Kidney (tissue), 14 donors: ENCODE measurements around the gene AUTS2. TPM values are rescaled to one million over a fixed set of nuclear protein-coding genes. Genes with fewer than 3 reads are reported as not detected.

ENCODE experiments used
- DNase-seq, 5 donors: peaks; one replicate each; pipeline ENCODE4 v3.0.0-alpha.2; 2013 to 2020
- FAIRE-seq: peaks from 2 replicates; lab custom pipeline; 2012; peaks lifted over from hg19 to GRCh38; lab: Jason Lieb, UNC
- H3K27ac ChIP-seq, 2 donors: one replicate each; pipeline ENCODE4 v1.7.0; 2013; ENCODE audit warnings: low read depth in 2 of 2, low read length in 2 of 2, inconsistent platforms in 1 of 2
- H3K27me3 ChIP-seq: one replicate; pipeline ENCODE4 v1.7.1; 2013; ENCODE audit warnings: low read length, inconsistent platforms; ENCODE audit not compliant: control insufficient read depth, insufficient read depth
- H3K36me3 ChIP-seq, 3 donors: one replicate each; pipeline versions ENCODE4 v1.7.0 to v1.7.1; 2013; ENCODE audit warnings: low read length in 3 of 3, control low read depth in 1 of 3, inconsistent platforms in 1 of 3; ENCODE audit not compliant: insufficient read depth in 3 of 3, control insufficient read depth in 2 of 3
- H3K4me1 ChIP-seq, 3 donors: one replicate each; pipeline versions ENCODE4 v1.7.0 to v1.7.1; 2013; ENCODE audit warnings: low read length in 3 of 3, inconsistent platforms in 1 of 3, low read depth in 1 of 3; ENCODE audit not compliant: control insufficient read depth in 2 of 3, insufficient read depth in 2 of 3
- H3K4me3 ChIP-seq, 3 donors: one replicate each; pipeline versions ENCODE4 v1.7.0 to v1.8.1; 2013; ENCODE audit warnings: low read length in 3 of 3, control low read depth in 1 of 3, inconsistent platforms in 1 of 3
- H3K9ac ChIP-seq, 3 donors: one replicate each; pipeline versions ENCODE4 v1.7.0 to v1.7.1; 2013; ENCODE audit warnings: low read length in 3 of 3, control low read depth in 1 of 3, inconsistent platforms in 1 of 3
- H3K9me3 ChIP-seq, 3 donors: one replicate each; pipeline versions ENCODE4 v1.7.0 to v1.7.1; 2013; ENCODE audit warnings: low read length in 3 of 3, control low read depth in 1 of 3, inconsistent platforms in 1 of 3; ENCODE audit not compliant: control insufficient read depth in 2 of 3, insufficient read depth in 1 of 3
- intact Hi-C: fragments of 100-400 bp; cut with DNase I; formaldehyde crosslinking; loops from one replicate; pipeline ENCODE4 v1.11.1; 2022
- polyA plus RNA-seq: library from polyadenylated mRNA; stranded (reverse); fragments of 350-450 nt; fragmentation: Illumina TruSeq; extraction: RNeasy Lipid Tissue Mini Kit (QIAGEN cat#74804); gene quantifications from one replicate; pipeline ENCODE4 v1.2.3, GENCODE V29; 2014; ENCODE audit warnings: low read depth, low replicate concordance; ENCODE audit not compliant: insufficient read depth
- total RNA-seq: library from RNA; stranded (reverse); fragmentation: NEBNext Ultra II Directional; extraction: Animal tissue kit (Norgen Biotek cat#: 25700); gene quantifications from one replicate; pipeline ENCODE4 v1.2.1, GENCODE V29; 2021
- TF ChIP-seq, protein P1 (sequence below): IDR thresholded peaks from 3 replicates; pipeline ENCODE4 v1.5.1; 2012; ENCODE audit warnings: mild to moderate bottlenecking, moderate library complexity, borderline replicate concordance; ENCODE audit not compliant: insufficient read depth; ENCODE audit errors: extremely low read depth
- donor health status: control.
- donor health status: control.
- donor health status: control.
- donor health status: control.
- donor health status: control.
- donor health status: DM: yes; HTN: yes; CAD: no.
- donor health status: Normal renal cell carcinoma (clear cell type).

The AUTS2 gene
- total and polyA plus RNA-seq, 2 donors from 2014 or later = 5.2 to 33.8 TPM

DNA sequence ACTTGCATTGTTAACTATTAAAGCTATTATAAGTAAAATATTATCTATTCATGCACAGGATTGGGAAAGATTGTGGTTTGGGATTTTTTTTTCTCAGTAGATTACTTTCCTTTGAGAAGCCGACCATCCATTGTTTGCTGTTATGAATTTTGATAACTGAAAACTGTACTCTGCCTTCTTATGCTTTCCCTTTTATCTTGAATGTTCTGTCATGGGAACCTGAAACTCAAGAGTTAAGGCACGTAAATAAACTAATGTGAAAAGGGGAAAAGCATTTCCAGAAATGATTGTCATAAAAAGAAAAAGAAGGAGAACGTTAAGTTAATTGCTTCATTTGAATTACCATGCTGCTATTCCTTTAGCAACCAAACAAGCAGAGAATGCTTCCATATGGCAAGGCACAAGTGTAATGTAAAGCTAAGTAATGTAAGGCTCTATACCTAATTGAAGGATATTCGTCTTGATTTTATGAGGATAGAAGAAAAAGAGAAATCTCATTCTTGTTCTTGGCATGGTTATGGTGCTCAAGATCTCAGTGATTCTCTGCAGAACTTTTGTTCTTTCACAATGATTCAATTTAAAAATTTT, 370.8 kb downstream of the AUTS2 start:
- TF ChIP-seq, protein P1, sequence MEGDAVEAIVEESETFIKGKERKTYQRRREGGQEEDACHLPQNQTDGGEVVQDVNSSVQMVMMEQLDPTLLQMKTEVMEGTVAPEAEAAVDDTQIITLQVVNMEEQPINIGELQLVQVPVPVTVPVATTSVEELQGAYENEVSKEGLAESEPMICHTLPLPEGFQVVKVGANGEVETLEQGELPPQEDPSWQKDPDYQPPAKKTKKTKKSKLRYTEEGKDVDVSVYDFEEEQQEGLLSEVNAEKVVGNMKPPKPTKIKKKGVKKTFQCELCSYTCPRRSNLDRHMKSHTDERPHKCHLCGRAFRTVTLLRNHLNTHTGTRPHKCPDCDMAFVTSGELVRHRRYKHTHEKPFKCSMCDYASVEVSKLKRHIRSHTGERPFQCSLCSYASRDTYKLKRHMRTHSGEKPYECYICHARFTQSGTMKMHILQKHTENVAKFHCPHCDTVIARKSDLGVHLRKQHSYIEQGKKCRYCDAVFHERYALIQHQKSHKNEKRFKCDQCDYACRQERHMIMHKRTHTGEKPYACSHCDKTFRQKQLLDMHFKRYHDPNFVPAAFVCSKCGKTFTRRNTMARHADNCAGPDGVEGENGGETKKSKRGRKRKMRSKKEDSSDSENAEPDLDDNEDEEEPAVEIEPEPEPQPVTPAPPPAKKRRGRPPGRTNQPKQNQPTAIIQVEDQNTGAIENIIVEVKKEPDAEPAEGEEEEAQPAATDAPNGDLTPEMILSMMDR = no peak
- DNase-seq (no peak), FAIRE-seq (no peak)
- Histone ChIP-seq H3K9ac (no peak overlapping the region), H3K36me3 (no peaks in the 10 kb centered on the region), H3K27me3 (no peaks in the 10 kb centered on the region), H3K4me1 (peaks cover 0 to 8% (median 3%) of the 10 kb centered on the region in 3 donors), H3K27ac (no peak overlapping the region), H3K4me3 (no peak overlapping the region), H3K9me3 (no peaks in the 10 kb centered on the region)
- intact Hi-C loops = no loop called here

DNA sequence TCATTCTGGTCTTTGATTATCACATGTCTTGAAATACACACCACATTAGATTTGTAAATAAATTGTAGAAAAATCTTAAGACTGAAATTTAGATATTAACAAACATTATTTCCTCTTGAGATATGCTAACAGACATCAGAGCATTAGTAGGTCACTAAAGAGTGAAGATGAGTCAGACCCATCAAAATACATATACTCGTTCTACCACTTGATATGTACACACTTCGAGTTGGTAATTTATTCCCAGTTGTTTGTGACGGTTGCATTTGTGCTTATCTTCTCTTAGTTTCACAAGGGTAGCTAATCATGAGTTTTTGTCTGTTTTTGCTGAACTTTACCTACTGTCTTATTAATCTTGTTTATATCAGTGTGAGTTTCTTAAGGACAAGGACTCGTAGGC, 383.4 kb downstream of the AUTS2 start:
- DNase-seq = no peak
- intact Hi-C loops = no loop called here
- Histone ChIP-seq H3K27me3 (no peaks in the 10 kb centered on the region), H3K9ac (no peak overlapping the region), H3K4me3 (no peak overlapping the region), H3K4me1 (peaks cover 0 to 6% (median 0%) of the 10 kb centered on the region in 3 donors), H3K27ac (no peak overlapping the region), H3K36me3 (no peaks in the 10 kb centered on the region), H3K9me3 (peaks cover 0 to 7% (median 0%) of the 10 kb centered on the region in 3 donors)
- FAIRE-seq = no peak
- TF ChIP-seq, protein P1 = no peak

DNA sequence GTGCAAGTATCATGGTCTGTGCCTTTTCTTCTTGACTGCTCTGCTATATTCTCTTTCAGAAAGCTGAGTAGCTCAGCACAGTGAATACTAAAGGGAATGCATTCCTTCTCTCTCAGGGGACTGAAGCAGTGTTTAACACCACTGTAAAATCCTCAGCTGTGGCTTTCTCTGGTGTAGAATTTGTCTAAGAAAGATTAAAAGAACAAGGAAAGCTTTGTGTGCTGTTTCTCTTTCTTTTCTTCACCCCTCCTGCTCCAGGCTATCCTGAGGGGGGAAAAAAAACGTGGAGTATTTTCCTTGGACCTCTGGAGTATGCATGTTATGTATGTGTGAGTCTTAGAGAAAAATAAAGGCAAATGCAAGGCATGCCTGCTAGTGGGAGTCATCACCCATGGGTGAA, 383.9 kb downstream of the AUTS2 start:
- H3K9ac ChIP-seq = no peak overlapping the region
- TF ChIP-seq, protein P1 = no peak
- FAIRE-seq = no peak
- no peak overlapping the region for H3K4me3 ChIP-seq
- H3K27me3 ChIP-seq = no peaks in the 10 kb centered on the region
- intact Hi-C loops = no loop called here
- peaks cover 0 to 6% (median 0%) of the 10 kb centered on the region in 3 donors for H3K4me1 ChIP-seq
- DNase-seq = peak in 1 of 5 donors; percentile 29
- H3K27ac ChIP-seq = no peak overlapping the region
- no peaks in the 10 kb centered on the region for H3K36me3 ChIP-seq
- H3K9me3 ChIP-seq = peaks cover 0 to 3% (median 0%) of the 10 kb centered on the region in 3 donors

DNA sequence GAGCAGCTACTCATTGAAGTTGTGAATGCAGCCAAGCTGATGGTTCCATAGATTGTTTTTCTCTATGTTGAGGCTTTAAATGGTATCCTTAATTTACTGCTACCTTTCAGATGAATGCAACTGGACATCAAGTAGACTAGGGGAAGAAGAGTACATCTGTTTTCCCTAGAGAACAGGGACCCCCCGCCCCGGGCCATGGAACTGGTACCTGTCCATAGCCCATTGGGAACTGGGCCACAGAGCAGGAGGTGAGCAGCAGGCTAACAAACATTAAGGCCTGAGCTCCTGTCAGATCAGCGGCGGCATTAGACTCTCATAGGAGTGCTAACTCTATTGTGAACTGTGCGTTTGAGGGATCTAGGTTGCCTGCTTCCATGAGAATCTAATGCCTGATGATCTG, 391.3 kb downstream of the AUTS2 start:
- Histone ChIP-seq H3K9me3 (no peaks in the 10 kb centered on the region), H3K9ac (no peak overlapping the region), H3K4me1 (no peaks in the 10 kb centered on the region), H3K4me3 (no peak overlapping the region), H3K27me3 (no peaks in the 10 kb centered on the region), H3K27ac (no peak overlapping the region), H3K36me3 (no peaks in the 10 kb centered on the region)
- DNase-seq = no peak
- FAIRE-seq = no peak
- TF ChIP-seq, protein P1 = no peak
- intact Hi-C loops = no loop called here
